GM23338 (cell line): Measurements from ENCODE around the gene UXS1. TPM values are rescaled to one million over a fixed set of nuclear protein-coding genes. Genes with fewer than 3 reads are reported as not detected.

Source experiments
- EZH2phosphoT487 ChIP-seq: fragments of 200-600 bp; sonication (generic); IDR thresholded peaks from one replicate; pipeline ENCODE4 v1.8.1; 2018; ENCODE audit warnings: antibody characterized with exemption; ENCODE audit not compliant: unreplicated experiment
- NANOG ChIP-seq: IDR thresholded peaks from 2 replicates; pipeline ENCODE4 v1.6.1; 2016; ENCODE audit warnings: antibody characterized with exemption, borderline replicate concordance
- POLR2AphosphoS5 ChIP-seq: IDR thresholded peaks from 2 replicates; pipeline ENCODE4 v1.6.1; 2016; ENCODE audit warnings: antibody characterized with exemption, low read depth
- ZNF331 ChIP-seq: fragments of 250-450 bp; sonication (Bioruptor Pico); IDR thresholded peaks from 2 replicates; pipeline ENCODE4 v1.5.0; 2020; ENCODE audit warnings: low read depth, mild to moderate bottlenecking, moderate library complexity
- polyA plus RNA-seq: library from polyadenylated mRNA; unstranded; fragments of >200 nt; fragmentation: Nextera tagmentation; extraction: Ambion mirVana; gene quantifications from 2 replicates; pipeline ENCODE4 v1.2.1, GENCODE V29; 2016
- total RNA-seq: library from RNA; depleted of rRNA; stranded (reverse); fragments of >200 nt; shearing (Covaris generic); gene quantifications from 2 replicates; pipeline ENCODE4 v1.2.3, GENCODE V29; 2014
- TF ChIP-seq, protein P1 (sequence below): fragments of 250-450 bp; sonication (Bioruptor Pico); IDR thresholded peaks from 2 replicates; pipeline ENCODE4 v1.5.0; 2020; ENCODE audit warnings: mild to moderate bottlenecking, moderate library complexity
- TF ChIP-seq, protein P2 (sequence below), 2 experiments: fragments of 200-600 bp in 1 of 2; sonication (generic) in 1 of 2; conservative IDR thresholded peaks; 2 replicates each; pipeline versions ENCODE4 v1.5.1 to v1.6.1; 2016 to 2017; ENCODE audit warnings: antibody characterized with exemption in 2 of 2, low read depth in 2 of 2, mild to moderate bottlenecking in 2 of 2, moderate library complexity in 1 of 2
- TF ChIP-seq, protein P3 (sequence below): IDR thresholded peaks from 2 replicates; pipeline ENCODE4 v1.6.1; 2016; ENCODE audit warnings: antibody characterized with exemption

The UXS1 gene
- total and polyA plus RNA-seq, 2 experiments from 2014 or later = 48.7 to 131 TPM

DNA sequence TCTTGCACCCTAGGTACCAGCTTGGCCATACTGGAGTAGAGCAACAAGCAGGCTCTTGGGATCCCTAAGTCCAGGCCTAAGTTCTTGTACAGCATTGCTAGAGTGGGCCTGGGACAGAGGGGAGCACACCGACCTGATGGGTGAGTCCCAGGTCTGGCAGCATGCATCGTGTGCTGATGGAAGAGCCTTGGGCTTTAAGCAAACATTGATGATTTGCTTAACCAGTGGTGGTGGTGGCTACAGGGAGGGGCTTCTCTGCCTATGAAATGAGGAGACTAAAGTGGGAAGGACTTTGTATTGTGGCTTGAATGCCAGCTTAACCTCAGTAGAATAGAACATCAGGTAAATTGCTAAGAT, 39.2 kb upstream of the UXS1 start (continued):
- TF ChIP-seq, protein P1, sequence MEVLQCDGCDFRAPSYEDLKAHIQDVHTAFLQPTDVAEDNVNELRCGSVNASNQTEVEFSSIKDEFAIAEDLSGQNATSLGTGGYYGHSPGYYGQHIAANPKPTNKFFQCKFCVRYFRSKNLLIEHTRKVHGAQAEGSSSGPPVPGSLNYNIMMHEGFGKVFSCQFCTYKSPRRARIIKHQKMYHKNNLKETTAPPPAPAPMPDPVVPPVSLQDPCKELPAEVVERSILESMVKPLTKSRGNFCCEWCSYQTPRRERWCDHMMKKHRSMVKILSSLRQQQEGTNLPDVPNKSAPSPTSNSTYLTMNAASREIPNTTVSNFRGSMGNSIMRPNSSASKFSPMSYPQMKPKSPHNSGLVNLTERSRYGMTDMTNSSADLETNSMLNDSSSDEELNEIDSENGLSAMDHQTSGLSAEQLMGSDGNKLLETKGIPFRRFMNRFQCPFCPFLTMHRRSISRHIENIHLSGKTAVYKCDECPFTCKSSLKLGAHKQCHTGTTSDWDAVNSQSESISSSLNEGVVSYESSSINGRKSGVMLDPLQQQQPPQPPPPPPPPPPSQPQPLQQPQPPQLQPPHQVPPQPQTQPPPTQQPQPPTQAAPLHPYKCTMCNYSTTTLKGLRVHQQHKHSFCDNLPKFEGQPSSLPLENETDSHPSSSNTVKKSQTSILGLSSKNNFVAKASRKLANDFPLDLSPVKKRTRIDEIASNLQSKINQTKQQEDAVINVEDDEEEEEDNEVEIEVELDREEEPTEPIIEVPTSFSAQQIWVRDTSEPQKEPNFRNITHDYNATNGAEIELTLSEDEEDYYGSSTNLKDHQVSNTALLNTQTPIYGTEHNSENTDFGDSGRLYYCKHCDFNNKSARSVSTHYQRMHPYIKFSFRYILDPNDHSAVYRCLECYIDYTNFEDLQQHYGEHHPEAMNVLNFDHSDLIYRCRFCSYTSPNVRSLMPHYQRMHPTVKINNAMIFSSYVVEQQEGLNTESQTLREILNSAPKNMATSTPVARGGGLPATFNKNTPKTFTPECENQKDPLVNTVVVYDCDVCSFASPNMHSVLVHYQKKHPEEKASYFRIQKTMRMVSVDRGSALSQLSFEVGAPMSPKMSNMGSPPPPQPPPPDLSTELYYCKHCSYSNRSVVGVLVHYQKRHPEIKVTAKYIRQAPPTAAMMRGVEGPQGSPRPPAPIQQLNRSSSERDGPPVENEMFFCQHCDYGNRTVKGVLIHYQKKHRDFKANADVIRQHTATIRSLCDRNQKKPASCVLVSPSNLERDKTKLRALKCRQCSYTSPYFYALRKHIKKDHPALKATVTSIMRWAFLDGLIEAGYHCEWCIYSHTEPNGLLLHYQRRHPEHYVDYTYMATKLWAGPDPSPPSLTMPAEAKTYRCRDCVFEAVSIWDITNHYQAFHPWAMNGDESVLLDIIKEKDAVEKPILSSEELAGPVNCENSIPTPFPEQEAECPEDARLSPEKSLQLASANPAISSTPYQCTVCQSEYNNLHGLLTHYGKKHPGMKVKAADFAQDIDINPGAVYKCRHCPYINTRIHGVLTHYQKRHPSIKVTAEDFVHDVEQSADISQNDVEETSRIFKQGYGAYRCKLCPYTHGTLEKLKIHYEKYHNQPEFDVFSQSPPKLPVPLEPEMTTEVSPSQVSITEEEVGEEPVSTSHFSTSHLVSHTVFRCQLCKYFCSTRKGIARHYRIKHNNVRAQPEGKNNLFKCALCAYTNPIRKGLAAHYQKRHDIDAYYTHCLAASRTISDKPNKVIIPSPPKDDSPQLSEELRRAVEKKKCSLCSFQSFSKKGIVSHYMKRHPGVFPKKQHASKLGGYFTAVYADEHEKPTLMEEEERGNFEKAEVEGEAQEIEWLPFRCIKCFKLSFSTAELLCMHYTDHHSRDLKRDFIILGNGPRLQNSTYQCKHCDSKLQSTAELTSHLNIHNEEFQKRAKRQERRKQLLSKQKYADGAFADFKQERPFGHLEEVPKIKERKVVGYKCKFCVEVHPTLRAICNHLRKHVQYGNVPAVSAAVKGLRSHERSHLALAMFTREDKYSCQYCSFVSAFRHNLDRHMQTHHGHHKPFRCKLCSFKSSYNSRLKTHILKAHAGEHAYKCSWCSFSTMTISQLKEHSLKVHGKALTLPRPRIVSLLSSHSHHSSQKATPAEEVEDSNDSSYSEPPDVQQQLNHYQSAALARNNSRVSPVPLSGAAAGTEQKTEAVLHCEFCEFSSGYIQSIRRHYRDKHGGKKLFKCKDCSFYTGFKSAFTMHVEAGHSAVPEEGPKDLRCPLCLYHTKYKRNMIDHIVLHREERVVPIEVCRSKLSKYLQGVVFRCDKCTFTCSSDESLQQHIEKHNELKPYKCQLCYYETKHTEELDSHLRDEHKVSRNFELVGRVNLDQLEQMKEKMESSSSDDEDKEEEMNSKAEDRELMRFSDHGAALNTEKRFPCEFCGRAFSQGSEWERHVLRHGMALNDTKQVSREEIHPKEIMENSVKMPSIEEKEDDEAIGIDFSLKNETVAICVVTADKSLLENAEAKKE (CRISPR knock-in tag) = no peak
- TF ChIP-seq EZH2phosphoT487 (no peak), ZNF331 (CRISPR knock-in tag) (no peak), NANOG (no peak), POLR2AphosphoS5 (no peak)
- TF ChIP-seq, protein P2, sequence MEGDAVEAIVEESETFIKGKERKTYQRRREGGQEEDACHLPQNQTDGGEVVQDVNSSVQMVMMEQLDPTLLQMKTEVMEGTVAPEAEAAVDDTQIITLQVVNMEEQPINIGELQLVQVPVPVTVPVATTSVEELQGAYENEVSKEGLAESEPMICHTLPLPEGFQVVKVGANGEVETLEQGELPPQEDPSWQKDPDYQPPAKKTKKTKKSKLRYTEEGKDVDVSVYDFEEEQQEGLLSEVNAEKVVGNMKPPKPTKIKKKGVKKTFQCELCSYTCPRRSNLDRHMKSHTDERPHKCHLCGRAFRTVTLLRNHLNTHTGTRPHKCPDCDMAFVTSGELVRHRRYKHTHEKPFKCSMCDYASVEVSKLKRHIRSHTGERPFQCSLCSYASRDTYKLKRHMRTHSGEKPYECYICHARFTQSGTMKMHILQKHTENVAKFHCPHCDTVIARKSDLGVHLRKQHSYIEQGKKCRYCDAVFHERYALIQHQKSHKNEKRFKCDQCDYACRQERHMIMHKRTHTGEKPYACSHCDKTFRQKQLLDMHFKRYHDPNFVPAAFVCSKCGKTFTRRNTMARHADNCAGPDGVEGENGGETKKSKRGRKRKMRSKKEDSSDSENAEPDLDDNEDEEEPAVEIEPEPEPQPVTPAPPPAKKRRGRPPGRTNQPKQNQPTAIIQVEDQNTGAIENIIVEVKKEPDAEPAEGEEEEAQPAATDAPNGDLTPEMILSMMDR (conservative IDR thresholded peaks at IDR 0.05; ENCODE audit: low read depth in 2 of 2) = no peak
- TF ChIP-seq, protein P3, sequence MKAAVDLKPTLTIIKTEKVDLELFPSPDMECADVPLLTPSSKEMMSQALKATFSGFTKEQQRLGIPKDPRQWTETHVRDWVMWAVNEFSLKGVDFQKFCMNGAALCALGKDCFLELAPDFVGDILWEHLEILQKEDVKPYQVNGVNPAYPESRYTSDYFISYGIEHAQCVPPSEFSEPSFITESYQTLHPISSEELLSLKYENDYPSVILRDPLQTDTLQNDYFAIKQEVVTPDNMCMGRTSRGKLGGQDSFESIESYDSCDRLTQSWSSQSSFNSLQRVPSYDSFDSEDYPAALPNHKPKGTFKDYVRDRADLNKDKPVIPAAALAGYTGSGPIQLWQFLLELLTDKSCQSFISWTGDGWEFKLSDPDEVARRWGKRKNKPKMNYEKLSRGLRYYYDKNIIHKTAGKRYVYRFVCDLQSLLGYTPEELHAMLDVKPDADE = no peak
